H1 (cell line): ENCODE measurements around the gene TPBGL. TPM values are rescaled to one million over a fixed set of nuclear protein-coding genes. Genes with fewer than 3 reads are reported as not detected.

Experiments
- EP300 ChIP-seq, 2 experiments: IDR thresholded peaks; 1 replicate in 1 of 2; 2 replicates in 1 of 2; pipeline ENCODE4 v1.6.1; 2011 to 2012; ENCODE audit warnings: low read depth in 2 of 2, low read length in 2 of 2, mild to moderate bottlenecking in 2 of 2, borderline replicate concordance in 1 of 2, inconsistent platforms in 1 of 2, moderate library complexity in 1 of 2
- KDM4A ChIP-seq: IDR thresholded peaks from one replicate; pipeline ENCODE4 v1.7.1; 2012; ENCODE audit warnings: low read depth, mild to moderate bottlenecking, moderate library complexity, low read length, inconsistent platforms; ENCODE audit not compliant: severe bottlenecking
- SP4 ChIP-seq: IDR thresholded peaks from 2 replicates; pipeline ENCODE4 v1.6.1; 2012; ENCODE audit warnings: low read length, inconsistent platforms
- polyA plus RNA-seq, 7 experiments: library from polyadenylated mRNA; depleted of rRNA in 3 of 7; stranded (reverse) in 5 of 7; unstranded in 2 of 7; fragments of >200 nt in 5 of 7; fragments of 200-250 nt in 2 of 7; gene quantifications; 1 replicate in 5 of 7; 2 replicates in 1 of 7; 4 replicates in 1 of 7; pipeline versions ENCODE4 v1.2.1 to v1.2.3, GENCODE V29; 2011 to 2013; ENCODE audit warnings: missing spikeins in 2 of 7, mixed read lengths in 2 of 7
- total RNA-seq: library from RNA; stranded (reverse); fragmentation: NEBNext Ultra II Directional; extraction: Animal tissue kit (Norgen Biotek cat#: 25700); gene quantifications from 2 replicates; pipeline ENCODE4 v1.2.1, GENCODE V29; 2021
- TF ChIP-seq, protein P1 (sequence below): fragments of 300-600 bp; sonication (generic); IDR thresholded peaks from 2 replicates; pipeline ENCODE4 v1.7.1; 2012; ENCODE audit warnings: low read length, moderate library complexity, mild to moderate bottlenecking, inconsistent platforms; ENCODE audit not compliant: insufficient replicate concordance
- TF ChIP-seq, protein P2 (sequence below), 3 experiments: IDR thresholded peaks; 1 replicate in 2 of 3; 2 replicates in 1 of 3; pipeline versions ENCODE4 v1.5.1 to v1.6.1; 2011; ENCODE audit warnings: low read length in 3 of 3, mild to moderate bottlenecking in 3 of 3, inconsistent platforms in 2 of 3, low read depth in 1 of 3, moderate library complexity in 1 of 3; ENCODE audit not compliant: insufficient read depth in 1 of 3; ENCODE audit errors: control extremely low read depth in 1 of 3

TPBGL gene
- total and polyA plus RNA-seq, 2 of the 8 experiments (the other 6 are each of a cell fraction or from before 2014, with no cell fraction given), result 0.26 to 0.37 TPM

DNA sequence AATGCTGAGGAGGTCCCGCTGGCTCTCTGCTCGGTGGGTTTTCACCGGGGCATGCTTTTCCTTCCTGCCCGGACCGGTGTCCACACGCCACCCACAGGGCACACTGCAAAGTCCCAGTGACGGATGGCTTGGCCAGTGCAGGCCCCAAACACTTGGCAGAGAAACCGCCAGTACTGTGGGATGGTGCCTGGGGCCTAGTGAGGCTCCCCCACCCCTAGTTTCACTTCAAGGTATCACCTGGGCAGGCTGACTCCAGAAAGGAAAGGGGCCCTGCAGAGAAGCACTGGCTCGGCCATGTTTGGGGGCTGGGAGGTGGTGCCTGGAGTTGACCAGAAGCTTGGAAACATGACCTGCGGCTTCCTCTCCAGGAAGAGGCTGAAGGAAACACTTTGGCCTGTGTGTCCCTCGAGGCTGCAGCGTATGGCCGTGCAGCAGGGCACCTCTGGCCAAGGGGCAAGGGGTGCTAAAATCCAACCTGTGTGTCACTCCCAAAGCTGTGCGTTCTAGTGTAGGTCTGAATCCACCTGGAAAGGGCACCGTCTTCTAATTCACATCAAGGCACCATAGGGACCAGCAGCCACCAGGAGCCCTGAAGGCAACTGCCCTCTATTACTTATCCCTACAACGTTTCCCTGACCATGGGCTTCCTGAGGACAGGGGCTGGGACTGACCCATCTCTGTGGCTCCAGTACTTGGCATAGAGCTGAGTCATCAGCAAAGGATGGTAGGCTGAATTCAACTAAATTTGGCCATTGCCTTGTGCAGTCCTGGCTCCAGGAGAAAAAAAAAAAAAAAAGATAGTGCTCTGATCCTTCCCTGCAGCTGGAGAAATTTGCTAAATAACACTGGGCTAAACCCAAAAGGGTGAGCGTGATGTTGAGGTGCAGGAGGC, 22.6 kb downstream of the TPBGL start (continued):
- TF ChIP-seq, protein P1, sequence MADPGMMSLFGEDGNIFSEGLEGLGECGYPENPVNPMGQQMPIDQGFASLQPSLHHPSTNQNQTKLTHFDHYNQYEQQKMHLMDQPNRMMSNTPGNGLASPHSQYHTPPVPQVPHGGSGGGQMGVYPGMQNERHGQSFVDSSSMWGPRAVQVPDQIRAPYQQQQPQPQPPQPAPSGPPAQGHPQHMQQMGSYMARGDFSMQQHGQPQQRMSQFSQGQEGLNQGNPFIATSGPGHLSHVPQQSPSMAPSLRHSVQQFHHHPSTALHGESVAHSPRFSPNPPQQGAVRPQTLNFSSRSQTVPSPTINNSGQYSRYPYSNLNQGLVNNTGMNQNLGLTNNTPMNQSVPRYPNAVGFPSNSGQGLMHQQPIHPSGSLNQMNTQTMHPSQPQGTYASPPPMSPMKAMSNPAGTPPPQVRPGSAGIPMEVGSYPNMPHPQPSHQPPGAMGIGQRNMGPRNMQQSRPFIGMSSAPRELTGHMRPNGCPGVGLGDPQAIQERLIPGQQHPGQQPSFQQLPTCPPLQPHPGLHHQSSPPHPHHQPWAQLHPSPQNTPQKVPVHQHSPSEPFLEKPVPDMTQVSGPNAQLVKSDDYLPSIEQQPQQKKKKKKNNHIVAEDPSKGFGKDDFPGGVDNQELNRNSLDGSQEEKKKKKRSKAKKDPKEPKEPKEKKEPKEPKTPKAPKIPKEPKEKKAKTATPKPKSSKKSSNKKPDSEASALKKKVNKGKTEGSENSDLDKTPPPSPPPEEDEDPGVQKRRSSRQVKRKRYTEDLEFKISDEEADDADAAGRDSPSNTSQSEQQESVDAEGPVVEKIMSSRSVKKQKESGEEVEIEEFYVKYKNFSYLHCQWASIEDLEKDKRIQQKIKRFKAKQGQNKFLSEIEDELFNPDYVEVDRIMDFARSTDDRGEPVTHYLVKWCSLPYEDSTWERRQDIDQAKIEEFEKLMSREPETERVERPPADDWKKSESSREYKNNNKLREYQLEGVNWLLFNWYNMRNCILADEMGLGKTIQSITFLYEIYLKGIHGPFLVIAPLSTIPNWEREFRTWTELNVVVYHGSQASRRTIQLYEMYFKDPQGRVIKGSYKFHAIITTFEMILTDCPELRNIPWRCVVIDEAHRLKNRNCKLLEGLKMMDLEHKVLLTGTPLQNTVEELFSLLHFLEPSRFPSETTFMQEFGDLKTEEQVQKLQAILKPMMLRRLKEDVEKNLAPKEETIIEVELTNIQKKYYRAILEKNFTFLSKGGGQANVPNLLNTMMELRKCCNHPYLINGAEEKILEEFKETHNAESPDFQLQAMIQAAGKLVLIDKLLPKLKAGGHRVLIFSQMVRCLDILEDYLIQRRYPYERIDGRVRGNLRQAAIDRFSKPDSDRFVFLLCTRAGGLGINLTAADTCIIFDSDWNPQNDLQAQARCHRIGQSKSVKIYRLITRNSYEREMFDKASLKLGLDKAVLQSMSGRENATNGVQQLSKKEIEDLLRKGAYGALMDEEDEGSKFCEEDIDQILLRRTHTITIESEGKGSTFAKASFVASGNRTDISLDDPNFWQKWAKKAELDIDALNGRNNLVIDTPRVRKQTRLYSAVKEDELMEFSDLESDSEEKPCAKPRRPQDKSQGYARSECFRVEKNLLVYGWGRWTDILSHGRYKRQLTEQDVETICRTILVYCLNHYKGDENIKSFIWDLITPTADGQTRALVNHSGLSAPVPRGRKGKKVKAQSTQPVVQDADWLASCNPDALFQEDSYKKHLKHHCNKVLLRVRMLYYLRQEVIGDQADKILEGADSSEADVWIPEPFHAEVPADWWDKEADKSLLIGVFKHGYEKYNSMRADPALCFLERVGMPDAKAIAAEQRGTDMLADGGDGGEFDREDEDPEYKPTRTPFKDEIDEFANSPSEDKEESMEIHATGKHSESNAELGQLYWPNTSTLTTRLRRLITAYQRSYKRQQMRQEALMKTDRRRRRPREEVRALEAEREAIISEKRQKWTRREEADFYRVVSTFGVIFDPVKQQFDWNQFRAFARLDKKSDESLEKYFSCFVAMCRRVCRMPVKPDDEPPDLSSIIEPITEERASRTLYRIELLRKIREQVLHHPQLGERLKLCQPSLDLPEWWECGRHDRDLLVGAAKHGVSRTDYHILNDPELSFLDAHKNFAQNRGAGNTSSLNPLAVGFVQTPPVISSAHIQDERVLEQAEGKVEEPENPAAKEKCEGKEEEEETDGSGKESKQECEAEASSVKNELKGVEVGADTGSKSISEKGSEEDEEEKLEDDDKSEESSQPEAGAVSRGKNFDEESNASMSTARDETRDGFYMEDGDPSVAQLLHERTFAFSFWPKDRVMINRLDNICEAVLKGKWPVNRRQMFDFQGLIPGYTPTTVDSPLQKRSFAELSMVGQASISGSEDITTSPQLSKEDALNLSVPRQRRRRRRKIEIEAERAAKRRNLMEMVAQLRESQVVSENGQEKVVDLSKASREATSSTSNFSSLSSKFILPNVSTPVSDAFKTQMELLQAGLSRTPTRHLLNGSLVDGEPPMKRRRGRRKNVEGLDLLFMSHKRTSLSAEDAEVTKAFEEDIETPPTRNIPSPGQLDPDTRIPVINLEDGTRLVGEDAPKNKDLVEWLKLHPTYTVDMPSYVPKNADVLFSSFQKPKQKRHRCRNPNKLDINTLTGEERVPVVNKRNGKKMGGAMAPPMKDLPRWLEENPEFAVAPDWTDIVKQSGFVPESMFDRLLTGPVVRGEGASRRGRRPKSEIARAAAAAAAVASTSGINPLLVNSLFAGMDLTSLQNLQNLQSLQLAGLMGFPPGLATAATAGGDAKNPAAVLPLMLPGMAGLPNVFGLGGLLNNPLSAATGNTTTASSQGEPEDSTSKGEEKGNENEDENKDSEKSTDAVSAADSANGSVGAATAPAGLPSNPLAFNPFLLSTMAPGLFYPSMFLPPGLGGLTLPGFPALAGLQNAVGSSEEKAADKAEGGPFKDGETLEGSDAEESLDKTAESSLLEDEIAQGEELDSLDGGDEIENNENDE, result no peak
- TF ChIP-seq EP300 (IDR thresholded peaks at IDR 0.05; ENCODE audit: borderline replicate concordance in 1 of 2, low read depth in 2 of 2, low read length in 2 of 2) (no peak), SP4 (no peak), KDM4A (no peak)
- TF ChIP-seq, protein P2, sequence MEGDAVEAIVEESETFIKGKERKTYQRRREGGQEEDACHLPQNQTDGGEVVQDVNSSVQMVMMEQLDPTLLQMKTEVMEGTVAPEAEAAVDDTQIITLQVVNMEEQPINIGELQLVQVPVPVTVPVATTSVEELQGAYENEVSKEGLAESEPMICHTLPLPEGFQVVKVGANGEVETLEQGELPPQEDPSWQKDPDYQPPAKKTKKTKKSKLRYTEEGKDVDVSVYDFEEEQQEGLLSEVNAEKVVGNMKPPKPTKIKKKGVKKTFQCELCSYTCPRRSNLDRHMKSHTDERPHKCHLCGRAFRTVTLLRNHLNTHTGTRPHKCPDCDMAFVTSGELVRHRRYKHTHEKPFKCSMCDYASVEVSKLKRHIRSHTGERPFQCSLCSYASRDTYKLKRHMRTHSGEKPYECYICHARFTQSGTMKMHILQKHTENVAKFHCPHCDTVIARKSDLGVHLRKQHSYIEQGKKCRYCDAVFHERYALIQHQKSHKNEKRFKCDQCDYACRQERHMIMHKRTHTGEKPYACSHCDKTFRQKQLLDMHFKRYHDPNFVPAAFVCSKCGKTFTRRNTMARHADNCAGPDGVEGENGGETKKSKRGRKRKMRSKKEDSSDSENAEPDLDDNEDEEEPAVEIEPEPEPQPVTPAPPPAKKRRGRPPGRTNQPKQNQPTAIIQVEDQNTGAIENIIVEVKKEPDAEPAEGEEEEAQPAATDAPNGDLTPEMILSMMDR (IDR thresholded peaks at IDR 0.05; ENCODE audit: control extremely low read depth in 1 of 3, insufficient read depth in 1 of 3, low read depth in 1 of 3, low read length in 3 of 3), result no peak
